Esophagus muscularis mucosa (tissue), 4 donors: ENCODE data around the gene CSMD2. TPM values are rescaled to one million over a fixed set of nuclear protein-coding genes. Genes with fewer than 3 reads are reported as not detected.

Experiments used
- DNase-seq: peaks from one replicate; pipeline ENCODE4 v3.0.0-alpha.2; 2017; ENCODE audit errors: extremely low spot score
- H3K27ac ChIP-seq, 4 donors: fragments of 200-600 bp; sonication (generic); replicated peaks in 1 of 4; 1 replicate in 3 of 4; 2 replicates in 1 of 4; pipeline ENCODE4 v1.5.1; 2016 to 2019; ENCODE audit warnings: mild to moderate bottlenecking in 1 of 4
- H3K27me3 ChIP-seq, 4 donors: fragments of 200-600 bp; sonication (generic); one replicate each; pipeline versions ENCODE4 v1.5.1 to v1.6.0; 2016 to 2019
- H3K36me3 ChIP-seq, 4 donors: fragments of 200-600 bp; sonication (generic); one replicate each; pipeline ENCODE4 v1.5.1; 2016 to 2019
- H3K4me1 ChIP-seq, 4 donors: fragments of 200-600 bp; sonication (generic); one replicate each; pipeline ENCODE4 v1.5.1; 2016 to 2019
- H3K4me3 ChIP-seq, 4 donors: fragments of 200-600 bp; sonication (generic); 1 replicate in 2 of 4; 2 replicates in 2 of 4; pipeline ENCODE4 v1.5.1; 2016 to 2019; ENCODE audit warnings: mild to moderate bottlenecking in 4 of 4, moderate library complexity in 1 of 4
- H3K9me3 ChIP-seq, 4 donors: fragments of 200-600 bp; sonication (generic); 1 replicate in 3 of 4; 2 replicates in 1 of 4; pipeline ENCODE4 v1.5.1; 2016 to 2019
- EP300 ChIP-seq: sonication (generic); formaldehyde crosslinking; IDR thresholded peaks from one replicate; pipeline ENCODE4 v1.6.1; 2017; ENCODE audit warnings: antibody characterized with exemption
- POLR2A ChIP-seq: fragments of 450-650 bp; IDR thresholded peaks from one replicate; pipeline ENCODE4 v1.6.1; 2017; ENCODE audit warnings: antibody characterized with exemption, moderate library complexity, mild to moderate bottlenecking, low read depth
- POLR2AphosphoS5 ChIP-seq, 2 donors: sonication (generic); formaldehyde crosslinking; IDR thresholded peaks; one replicate each; pipeline ENCODE4 v1.6.1; 2017; ENCODE audit warnings: antibody characterized with exemption in 2 of 2
- WGBS: methylation state at CpG from one replicate; pipeline ENCODE4 v1.1.5; 2018; 5-methylcytosine and 5-hydroxymethylcytosine counted together
- intact Hi-C: fragments of 100-400 bp; cut with DNase I; formaldehyde crosslinking; loops from one replicate; pipeline ENCODE4 v1.15.1; 2023
- total RNA-seq, 4 donors: library from RNA; depleted of rRNA; stranded (reverse); fragments of >200 nt; gene quantifications; one replicate each; pipeline versions ENCODE4 v1.1.0 to v1.2.1, GENCODE V29; 2016
- TF ChIP-seq, protein P1 (sequence below), 3 experiments: fragments of 200-600 bp in 2 of 3; fragments of 450-650 bp in 1 of 3; sonication (generic) in 2 of 3; IDR thresholded peaks; one replicate each; pipeline ENCODE4 v1.5.1; 2017 to 2019; ENCODE audit warnings: antibody characterized with exemption in 3 of 3, mild to moderate bottlenecking in 2 of 3, moderate library complexity in 1 of 3

The CSMD2 gene
- total RNA-seq, 4 donors from 2014 or later = 0.26 to 0.75 (median 0.37) TPM

DNA sequence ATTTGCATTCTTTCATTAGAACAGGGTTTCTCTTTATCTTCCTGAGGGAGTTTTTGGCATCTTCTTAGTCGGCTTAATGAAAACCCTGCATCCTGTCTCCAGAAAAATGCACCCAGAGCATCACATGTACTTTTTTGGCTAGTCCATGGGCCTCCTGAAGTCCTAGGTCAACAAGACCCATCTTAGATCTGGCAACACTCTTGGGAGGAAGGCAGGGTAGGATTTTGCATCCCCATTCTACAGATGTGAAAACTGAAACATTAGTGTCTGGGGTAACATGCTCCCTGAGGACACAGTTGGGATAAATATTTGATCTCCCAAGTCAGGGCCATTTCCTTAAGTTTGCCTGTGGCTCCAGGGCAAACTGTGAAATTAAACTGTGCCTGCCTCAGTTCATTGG is 341.2 kb downstream of the CSMD2 start:
- H3K36me3 ChIP-seq = no peaks in the 10 kb centered on the region
- TF ChIP-seq POLR2A (no peak), POLR2AphosphoS5 (IDR thresholded peaks at IDR 0.05) (no peak), EP300 (no peak)
- TF ChIP-seq, protein P1, sequence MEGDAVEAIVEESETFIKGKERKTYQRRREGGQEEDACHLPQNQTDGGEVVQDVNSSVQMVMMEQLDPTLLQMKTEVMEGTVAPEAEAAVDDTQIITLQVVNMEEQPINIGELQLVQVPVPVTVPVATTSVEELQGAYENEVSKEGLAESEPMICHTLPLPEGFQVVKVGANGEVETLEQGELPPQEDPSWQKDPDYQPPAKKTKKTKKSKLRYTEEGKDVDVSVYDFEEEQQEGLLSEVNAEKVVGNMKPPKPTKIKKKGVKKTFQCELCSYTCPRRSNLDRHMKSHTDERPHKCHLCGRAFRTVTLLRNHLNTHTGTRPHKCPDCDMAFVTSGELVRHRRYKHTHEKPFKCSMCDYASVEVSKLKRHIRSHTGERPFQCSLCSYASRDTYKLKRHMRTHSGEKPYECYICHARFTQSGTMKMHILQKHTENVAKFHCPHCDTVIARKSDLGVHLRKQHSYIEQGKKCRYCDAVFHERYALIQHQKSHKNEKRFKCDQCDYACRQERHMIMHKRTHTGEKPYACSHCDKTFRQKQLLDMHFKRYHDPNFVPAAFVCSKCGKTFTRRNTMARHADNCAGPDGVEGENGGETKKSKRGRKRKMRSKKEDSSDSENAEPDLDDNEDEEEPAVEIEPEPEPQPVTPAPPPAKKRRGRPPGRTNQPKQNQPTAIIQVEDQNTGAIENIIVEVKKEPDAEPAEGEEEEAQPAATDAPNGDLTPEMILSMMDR (IDR thresholded peaks at IDR 0.05) = no peak
- H3K4me1 ChIP-seq = no peaks in the 10 kb centered on the region
- no peaks in the 10 kb centered on the region for H3K9me3 ChIP-seq
- peaks cover 0 to 19% (median 0%) of the 10 kb centered on the region in 4 donors for H3K27me3 ChIP-seq
- no peak overlapping the region for H3K4me3 ChIP-seq
- peak; percentile 90 for DNase-seq
- intact Hi-C loops = no loop called here
- 73% methylated on average over 1 of the region's 1 CpG for WGBS
- no peak overlapping the region for H3K27ac ChIP-seq

DNA sequence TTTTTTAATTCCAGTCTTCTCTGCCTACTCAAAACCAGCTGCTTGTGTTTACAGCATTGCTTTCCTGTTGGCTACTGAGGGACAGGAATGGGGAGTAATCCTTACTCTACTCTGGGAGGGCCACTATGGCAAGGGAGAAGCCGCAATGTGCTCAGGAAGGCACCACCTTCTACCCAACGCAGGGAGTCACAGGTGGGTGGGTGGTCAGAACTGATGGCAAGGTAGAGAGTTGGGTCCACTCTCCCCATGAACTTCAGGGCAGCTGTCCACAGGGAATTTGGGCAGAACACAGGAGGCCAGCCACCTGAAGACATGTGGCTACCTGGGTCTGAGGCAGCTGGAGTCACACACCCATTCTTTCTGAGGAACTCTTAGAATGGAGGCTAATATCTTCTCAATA is 341.6 kb downstream of the CSMD2 start:
- DNase-seq = no peak
- Histone ChIP-seq H3K9me3 (no peaks in the 10 kb centered on the region), H3K27ac (no peak overlapping the region), H3K27me3 (peaks cover 0 to 19% (median 0%) of the 10 kb centered on the region in 4 donors), H3K4me3 (no peak overlapping the region), H3K36me3 (no peaks in the 10 kb centered on the region), H3K4me1 (no peaks in the 10 kb centered on the region)
- TF ChIP-seq, protein P1 (IDR thresholded peaks at IDR 0.05) = no peak
- no peak for TF ChIP-seq POLR2AphosphoS5 (IDR thresholded peaks at IDR 0.05)
- no peak for TF ChIP-seq POLR2A
- no peak for TF ChIP-seq EP300
- intact Hi-C loops = no loop called here
- WGBS = 90% methylated on average over 2 of the region's 2 CpGs

DNA sequence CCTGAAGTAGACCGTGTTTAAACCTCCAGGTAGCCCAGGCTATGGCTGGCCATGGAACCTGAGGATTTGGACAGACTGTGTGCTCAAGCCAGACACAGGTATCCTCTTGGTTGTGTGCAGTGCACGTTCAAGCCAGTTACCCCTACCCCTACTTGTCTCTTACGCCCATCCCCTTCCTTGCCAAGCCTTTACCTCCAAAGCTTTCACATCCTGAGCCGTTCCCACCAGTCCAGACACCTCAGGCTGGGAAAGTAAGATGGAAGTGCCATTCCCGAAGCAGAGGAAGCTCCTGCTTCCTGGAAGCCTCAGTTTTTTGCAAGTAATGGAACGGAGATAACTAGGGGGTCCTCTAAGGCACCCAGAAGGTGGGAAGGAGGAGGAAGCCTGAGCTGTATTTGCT is 342.6 kb downstream of the CSMD2 start:
- no peak for DNase-seq
- Histone ChIP-seq H3K4me1 (no peaks in the 10 kb centered on the region), H3K27ac (no peak overlapping the region), H3K36me3 (no peaks in the 10 kb centered on the region), H3K27me3 (peaks cover 0 to 19% (median 0%) of the 10 kb centered on the region in 4 donors), H3K4me3 (no peak overlapping the region), H3K9me3 (no peaks in the 10 kb centered on the region)
- TF ChIP-seq EP300 (no peak), POLR2A (no peak), POLR2AphosphoS5 (IDR thresholded peaks at IDR 0.05) (no peak)
- TF ChIP-seq, protein P1 (IDR thresholded peaks at IDR 0.05) = no peak
- WGBS = 56% methylated on average over 6 of the region's 6 CpGs
- intact Hi-C loops = no loop called here

DNA sequence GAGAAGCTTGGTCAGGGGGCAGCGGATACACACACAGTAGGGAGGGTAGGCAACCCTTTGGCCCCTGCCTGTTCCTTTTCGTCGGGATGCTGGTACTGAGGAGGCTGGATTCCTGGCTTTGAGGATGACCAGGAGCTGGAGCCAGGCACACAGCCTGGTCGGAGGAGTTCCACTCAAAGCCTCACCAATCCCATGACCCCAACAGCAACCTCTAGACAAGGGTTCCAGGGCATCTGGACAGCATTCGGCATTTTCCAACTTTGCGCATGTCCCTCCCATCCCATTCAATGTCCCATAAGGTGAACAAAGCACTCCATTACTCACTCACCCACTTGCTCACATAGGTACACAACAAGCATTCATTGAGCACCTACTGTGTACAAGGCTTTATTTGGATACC is 343.7 kb downstream of the CSMD2 start:
- peak; percentile 57 for DNase-seq
- Histone ChIP-seq H3K36me3 (no peaks in the 10 kb centered on the region), H3K4me1 (no peaks in the 10 kb centered on the region), H3K9me3 (no peaks in the 10 kb centered on the region), H3K27ac (no peak overlapping the region), H3K27me3 (peaks cover 0 to 19% (median 0%) of the 10 kb centered on the region in 4 donors), H3K4me3 (no peak overlapping the region)
- intact Hi-C loops = no loop called here
- no peak for TF ChIP-seq EP300
- TF ChIP-seq, protein P1 (IDR thresholded peaks at IDR 0.05) = no peak
- no peak for TF ChIP-seq POLR2AphosphoS5 (IDR thresholded peaks at IDR 0.05)
- no peak for TF ChIP-seq POLR2A
- WGBS = 79% methylated on average over 3 of the region's 6 CpGs

- Histone ChIP-seq H3K4me3 (no peak overlapping the region), H3K36me3 (no peaks in the 10 kb centered on the region), H3K9me3 (no peaks in the 10 kb centered on the region), H3K4me1 (no peaks in the 10 kb centered on the region), H3K27me3 (peaks cover 0 to 19% (median 0%) of the 10 kb centered on the region in 4 donors), H3K27ac (no peak overlapping the region)
- DNase-seq = peak; percentile 77
- TF ChIP-seq POLR2A (no peak), EP300 (no peak), POLR2AphosphoS5 (IDR thresholded peaks at IDR 0.05) (no peak)
- TF ChIP-seq, protein P1 (IDR thresholded peaks at IDR 0.05) = no peak
- 79% methylated on average over 5 of the region's 5 CpGs for WGBS
- intact Hi-C loops = no loop called here
These were observed 344.2 kb downstream of the CSMD2 start for GRCh38 chr1:33820804-33821203.
